OCI-LY1 (cell line): ENCODE results near the gene ARAP3.

ENCODE experiments used
- H2AFZ ChIP-seq: fragments of 200-600 bp; sonication (generic), shearing (Covaris generic); 2 replicates; pipeline ENCODE4 v1.6.0; 2014; ENCODE audit warnings: antibody characterized with exemption, mild to moderate bottlenecking, low read length
- H3F3A ChIP-seq: fragments of 200-600 bp; sonication (generic), shearing (Covaris generic); 2 replicates; pipeline ENCODE4 v1.6.0; 2014; ENCODE audit warnings: mild to moderate bottlenecking, antibody characterized with exemption, low read length, moderate library complexity; ENCODE audit not compliant: insufficient read depth
- H3K27ac ChIP-seq: fragments of 200-600 bp; sonication (generic); 2 replicates; pipeline ENCODE4 v1.5.1; 2014; ENCODE audit warnings: low read length, mixed run types, mild to moderate bottlenecking, low read depth; ENCODE audit not compliant: poor library complexity, severe bottlenecking
- H3K27me3 ChIP-seq: fragments of 200-600 bp; sonication (generic); 2 replicates; pipeline ENCODE4 v1.6.0; 2014; ENCODE audit warnings: antibody characterized with exemption, mild to moderate bottlenecking, low read length, moderate library complexity; ENCODE audit not compliant: insufficient read depth
- H3K36me3 ChIP-seq: fragments of 200-600 bp; sonication (generic); 2 replicates; pipeline ENCODE4 v1.6.1; 2014; ENCODE audit warnings: mild to moderate bottlenecking, antibody characterized with exemption, low read length, moderate library complexity, mixed read lengths; ENCODE audit not compliant: insufficient read depth
- H3K4me1 ChIP-seq: fragments of 200-600 bp; sonication (generic); 2 replicates; pipeline ENCODE4 v1.5.1; 2014; ENCODE audit warnings: mild to moderate bottlenecking, low read length, moderate library complexity; ENCODE audit not compliant: insufficient read depth, severe bottlenecking
- H3K4me2 ChIP-seq: fragments of 200-600 bp; sonication (generic), shearing (Covaris generic); 2 replicates; pipeline ENCODE4 v1.6.1; 2014; ENCODE audit warnings: low read length
- H3K4me3 ChIP-seq: fragments of 200-600 bp; sonication (generic); 2 replicates; pipeline ENCODE4 v1.5.1; 2014; ENCODE audit warnings: low read length, low read depth, mild to moderate bottlenecking, mixed read lengths; ENCODE audit not compliant: poor library complexity, severe bottlenecking
- H3K79me2 ChIP-seq: fragments of 200-600 bp; shearing (Covaris generic); 2 replicates; pipeline ENCODE4 v1.6.1; 2016; ENCODE audit warnings: mixed run types, low read length, mixed read lengths; ENCODE audit not compliant: insufficient read depth
- H3K9ac ChIP-seq: fragments of 200-600 bp; sonication (generic), shearing (Covaris generic); 2 replicates; pipeline ENCODE4 v1.6.1; 2014; ENCODE audit warnings: mild to moderate bottlenecking, low read length, mixed read lengths
- H3K9me2 ChIP-seq: fragments of 200-600 bp; sonication (generic), shearing (Covaris generic); 2 replicates; pipeline ENCODE4 v1.6.1; 2014; ENCODE audit warnings: low read depth, mild to moderate bottlenecking, low read length, mixed read lengths
- H3K9me3 ChIP-seq: fragments of 200-600 bp; shearing (Covaris generic); 2 replicates; pipeline ENCODE4 v1.6.1; 2014; ENCODE audit warnings: low read length, mixed read lengths
- H4K20me1 ChIP-seq: fragments of 200-600 bp; sonication (generic), shearing (Covaris generic); 2 replicates; pipeline ENCODE4 v1.6.0; 2016; ENCODE audit warnings: mild to moderate bottlenecking, low read length; ENCODE audit not compliant: insufficient read depth
- CTCF ChIP-seq: fragments of 200-600 bp; sonication (generic), shearing (Covaris generic); IDR thresholded peaks from 2 replicates; pipeline ENCODE4 v1.5.1; 2017; ENCODE audit warnings: mild to moderate bottlenecking, antibody characterized with exemption, low read length, moderate library complexity, mixed read lengths
- EZH2 ChIP-seq: fragments of 200-600 bp; sonication (generic), shearing (Covaris generic); IDR thresholded peaks from 2 replicates; pipeline ENCODE4 v1.8.0; 2017; ENCODE audit warnings: borderline replicate concordance, mixed run types, mild to moderate bottlenecking, antibody characterized with exemption, low read length, moderate library complexity, mixed read lengths

The ARAP3 gene

DNA sequence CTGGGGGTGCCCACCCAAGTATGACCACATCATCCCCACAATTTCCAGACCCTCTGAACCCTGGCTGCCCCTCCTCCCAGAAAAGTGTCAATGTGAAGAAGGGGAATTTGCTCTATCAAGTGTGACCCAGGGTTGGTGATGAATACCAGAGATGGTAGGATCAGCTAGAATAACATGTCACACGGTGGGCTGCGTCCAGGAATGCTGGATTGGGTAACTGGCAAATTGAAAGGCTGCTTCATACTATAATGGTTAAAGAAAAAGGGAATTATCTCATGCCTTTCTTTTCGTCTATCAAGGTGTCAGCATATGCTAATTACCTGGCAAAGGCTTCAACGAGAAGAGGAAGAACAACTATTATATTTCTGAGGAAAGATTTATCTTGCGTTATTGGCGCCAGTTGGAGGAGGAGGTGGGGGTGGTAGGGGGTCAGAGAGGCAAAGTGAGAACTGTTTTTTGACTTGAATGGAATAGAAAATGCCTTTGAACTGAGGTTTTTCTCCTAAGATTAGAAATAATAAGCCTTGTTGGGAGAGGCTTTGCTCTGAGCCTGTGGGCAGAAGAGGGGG is 27.8 kb upstream of the ARAP3 start:
- no peaks in the 10 kb centered on the region for H3K9me3 ChIP-seq
- H3K9ac ChIP-seq, result no peak overlapping the region
- H3K79me2 ChIP-seq, result no peaks in the 10 kb centered on the region
- no peaks in the 10 kb centered on the region for H4K20me1 ChIP-seq
- H3K4me3 ChIP-seq, result no peak overlapping the region
- H3K4me2 ChIP-seq, result no peak overlapping the region
- no peaks in the 10 kb centered on the region for H3F3A ChIP-seq
- H2AFZ ChIP-seq, result no peak overlapping the region
- H3K36me3 ChIP-seq, result no peaks in the 10 kb centered on the region
- no peaks in the 10 kb centered on the region for H3K9me2 ChIP-seq
- TF ChIP-seq EZH2, result no peak
- TF ChIP-seq CTCF, result no peak
- no peaks in the 10 kb centered on the region for H3K27me3 ChIP-seq
- H3K4me1 ChIP-seq, result no peaks in the 10 kb centered on the region
- H3K27ac ChIP-seq, result no peak overlapping the region

DNA sequence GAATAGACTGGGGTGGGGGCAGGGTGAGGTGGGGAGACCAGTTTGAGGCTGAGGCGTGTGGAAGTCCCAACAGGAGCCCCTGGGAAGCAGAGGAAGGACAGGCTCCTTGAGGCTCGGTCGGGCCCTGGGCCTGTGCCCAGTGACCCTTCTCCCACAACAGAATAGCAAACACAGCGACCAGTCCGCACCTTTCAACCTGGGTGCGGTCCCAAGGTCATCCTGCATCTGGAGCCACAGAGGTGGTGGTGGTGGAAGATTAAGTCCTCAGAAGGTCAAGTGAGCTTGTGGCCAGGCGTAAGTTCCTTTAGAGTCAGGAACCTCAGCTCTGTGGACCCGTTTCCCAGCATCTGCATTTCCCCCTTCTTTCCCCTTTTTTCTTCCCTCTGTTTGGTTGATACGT is 26.0 kb upstream of the ARAP3 start:
- Histone ChIP-seq H4K20me1 (no peaks in the 10 kb centered on the region), H3K4me3 (no peak overlapping the region), H3K36me3 (no peaks in the 10 kb centered on the region), H3K4me2 (no peak overlapping the region), H3K79me2 (no peaks in the 10 kb centered on the region), H3F3A (no peaks in the 10 kb centered on the region), H3K9me3 (no peaks in the 10 kb centered on the region), H3K4me1 (no peaks in the 10 kb centered on the region), H3K27me3 (no peaks in the 10 kb centered on the region), H3K9ac (no peak overlapping the region), H3K9me2 (no peaks in the 10 kb centered on the region), H3K27ac (no peak overlapping the region), H2AFZ (no peak overlapping the region)
- TF ChIP-seq CTCF (no peak), EZH2 (no peak)

DNA sequence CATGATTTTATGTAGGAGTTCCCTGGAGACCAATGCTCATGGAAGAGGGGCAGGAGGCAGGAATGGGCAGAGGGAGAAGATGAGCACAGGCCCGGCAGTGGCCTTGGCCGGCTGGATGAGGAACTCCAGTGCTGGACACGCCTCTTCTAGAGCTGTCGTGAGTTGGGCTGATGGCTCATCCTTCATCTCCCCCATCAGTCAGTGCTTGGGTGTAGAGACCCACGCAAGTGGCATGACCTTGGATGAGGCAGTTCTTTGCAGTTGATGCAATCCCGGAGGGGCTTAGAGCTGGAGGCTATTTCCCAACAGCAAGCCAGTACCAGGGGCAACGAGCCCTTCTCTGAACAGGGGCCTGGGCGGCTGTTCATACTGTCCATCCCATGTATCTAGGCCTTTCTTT is 25.5 kb upstream of the ARAP3 start:
- Histone ChIP-seq H3K4me2 (no peak overlapping the region), H3K27me3 (no peaks in the 10 kb centered on the region), H3K36me3 (no peaks in the 10 kb centered on the region), H3K79me2 (no peaks in the 10 kb centered on the region), H3K9me3 (no peaks in the 10 kb centered on the region), H3F3A (no peaks in the 10 kb centered on the region), H2AFZ (no peak overlapping the region), H3K27ac (no peak overlapping the region), H3K4me1 (peaks cover 2% of the 10 kb centered on the region), H4K20me1 (no peaks in the 10 kb centered on the region), H3K4me3 (no peak overlapping the region), H3K9me2 (no peaks in the 10 kb centered on the region), H3K9ac (no peak overlapping the region)
- TF ChIP-seq CTCF (no peak), EZH2 (no peak)
